ENCODE measurements around the gene USH1C.

USH1C gene

DNA sequence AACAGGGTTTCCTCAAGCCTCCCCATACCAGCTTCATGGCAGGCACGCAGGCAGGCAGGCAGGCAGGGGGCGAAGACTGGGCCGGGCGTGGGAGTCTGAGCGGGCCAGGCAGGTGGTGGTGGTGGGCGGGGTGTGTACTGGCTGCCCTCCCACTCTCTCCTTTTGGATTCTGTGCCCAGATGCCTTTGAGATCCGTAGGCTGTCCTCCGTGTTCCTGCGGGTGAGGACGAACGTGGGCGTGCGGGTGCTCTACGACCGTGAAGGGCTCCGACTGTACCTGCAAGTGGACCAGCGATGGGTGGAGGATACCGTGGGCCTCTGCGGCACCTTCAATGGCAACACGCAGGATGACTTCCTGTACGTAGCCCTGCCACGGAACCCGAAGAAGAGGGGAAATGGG, 25.8 kb upstream of the USH1C start:
- DNase-seq (ENCODE audit: low spot score) = no peak

DNA sequence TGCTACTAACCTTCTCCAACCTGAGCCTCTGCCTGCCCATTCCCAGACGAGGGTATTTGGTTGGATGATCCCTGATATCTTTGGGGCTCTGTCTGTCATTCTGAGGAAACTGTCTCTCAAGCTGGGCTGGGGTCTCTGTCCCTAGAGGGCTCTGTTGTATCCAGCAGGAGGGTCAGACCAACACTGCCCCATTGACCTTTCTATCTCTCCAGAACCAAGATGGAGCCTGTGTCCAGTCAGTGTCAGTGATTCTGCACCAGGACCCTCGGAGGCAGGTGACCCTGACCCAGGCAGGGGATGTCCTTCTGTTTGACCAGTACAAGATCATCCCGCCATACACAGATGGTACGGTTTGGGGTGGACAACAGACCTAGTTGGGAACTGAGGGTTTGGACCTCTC, 24.7 kb upstream of the USH1C start:
- no peak for DNase-seq (ENCODE audit: low spot score)

DNA sequence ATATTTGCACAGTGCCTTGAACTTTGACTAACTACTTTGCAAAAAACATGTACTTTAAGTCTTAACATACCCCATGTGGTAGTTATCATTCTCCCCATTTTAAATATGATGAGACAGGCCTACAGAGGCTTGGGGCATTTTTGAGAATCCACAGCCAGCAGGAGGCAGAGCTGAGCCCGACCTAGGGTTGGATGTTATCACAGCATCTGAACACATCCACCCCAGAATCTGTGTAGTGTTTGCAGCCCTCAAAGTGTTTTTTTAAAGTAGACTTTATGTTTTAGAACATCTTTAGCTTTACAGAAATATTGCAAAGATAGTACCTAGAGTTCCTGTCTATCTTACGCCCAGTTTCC, 20.4 kb upstream of the USH1C start:
- no peak for DNase-seq (ENCODE audit: low spot score)

DNA sequence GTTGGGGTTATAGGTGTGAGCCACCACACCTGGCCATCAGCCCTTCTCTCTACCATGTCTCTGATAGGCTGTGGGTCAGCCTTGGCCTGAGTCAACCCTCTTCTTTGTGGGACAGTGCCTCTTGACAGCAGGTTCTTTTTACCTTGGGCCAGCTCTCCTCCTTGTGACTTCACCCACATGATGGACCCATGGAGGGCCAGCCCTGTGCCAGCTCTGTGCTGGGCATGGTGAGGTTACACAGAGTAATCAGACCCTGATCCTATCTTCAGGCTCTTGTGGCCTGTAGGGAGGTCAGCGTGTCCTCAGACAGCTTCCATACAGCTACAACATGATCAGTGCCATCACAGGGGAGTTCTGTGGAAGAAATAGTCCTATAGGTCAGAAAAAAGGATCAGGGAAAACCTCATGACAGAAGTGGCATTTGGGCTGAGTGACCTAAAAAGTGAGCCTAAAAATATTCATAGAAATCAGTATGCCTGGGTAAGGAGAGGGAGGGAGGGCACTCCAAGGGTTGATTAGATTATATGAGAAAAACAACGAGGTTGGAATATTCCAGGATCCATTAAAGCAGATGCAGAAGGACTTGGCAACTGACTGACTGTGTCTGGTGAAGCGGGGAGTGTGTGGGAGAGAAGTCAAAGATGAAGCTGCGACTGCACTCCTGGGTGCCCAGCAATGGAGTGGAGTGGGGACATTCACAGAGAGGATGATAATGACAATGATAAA, 19.9 kb upstream of the USH1C start:
- DNase-seq (ENCODE audit: low spot score) = no peak

DNA sequence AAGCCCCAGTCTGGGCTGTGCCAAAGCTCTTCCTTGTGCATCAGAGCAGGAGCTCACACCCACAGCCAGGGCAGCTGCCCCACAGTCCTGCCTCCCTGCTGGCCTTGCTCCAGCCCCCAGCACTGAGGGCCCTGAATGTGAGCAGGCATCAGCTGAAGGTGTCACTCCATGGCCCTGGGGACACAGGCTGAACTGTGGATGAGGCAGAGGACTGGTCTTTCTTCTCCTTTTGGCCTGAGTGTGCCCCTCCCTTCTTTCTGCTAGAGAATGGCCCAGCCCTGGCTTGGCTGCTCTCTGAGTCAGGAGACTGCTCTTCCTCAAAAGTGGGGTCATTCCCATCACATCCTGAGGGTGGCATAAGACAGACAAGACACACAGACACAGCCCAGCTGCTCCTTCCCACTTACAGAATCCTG, 19.0 kb upstream of the USH1C start:
- no peak for DNase-seq (ENCODE audit: low spot score)

DNA sequence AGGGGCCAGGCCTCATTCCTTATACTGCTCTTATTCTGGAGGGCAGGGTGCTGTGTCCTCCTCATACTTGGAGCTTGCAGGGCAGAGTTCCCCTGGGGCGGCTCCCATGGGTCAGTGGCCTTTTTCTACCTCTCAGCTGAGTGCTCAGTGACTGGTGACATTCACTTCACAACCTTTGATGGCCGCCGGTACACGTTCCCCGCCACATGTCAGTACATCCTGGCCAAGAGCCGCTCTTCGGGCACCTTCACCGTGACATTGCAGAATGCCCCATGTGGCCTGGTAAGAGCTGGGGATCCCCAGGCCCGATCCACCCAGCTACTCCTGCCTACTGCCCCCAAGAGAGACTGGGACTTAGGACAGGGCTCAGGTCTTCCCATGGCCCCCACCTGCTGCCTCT, 17.3 kb upstream of the USH1C start:
- no peak for DNase-seq (ENCODE audit: low spot score)

DNA sequence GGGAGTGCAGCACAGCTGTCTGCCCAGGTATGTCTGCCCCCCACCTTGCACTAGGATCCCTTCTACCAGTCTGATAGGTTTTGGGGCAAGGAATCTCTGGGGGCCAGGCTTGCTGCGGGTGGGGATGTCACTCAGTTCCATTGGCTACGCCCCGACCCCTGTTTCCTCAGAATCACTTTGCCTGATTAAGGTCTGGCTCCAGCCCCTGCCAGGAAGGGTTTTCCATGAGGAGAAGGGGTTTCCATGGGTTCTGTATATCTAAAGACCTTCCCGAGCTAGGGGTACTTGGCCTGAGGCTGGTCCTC, 16.8 kb upstream of the USH1C start:
- no peak for DNase-seq (ENCODE audit: low spot score)

DNA sequence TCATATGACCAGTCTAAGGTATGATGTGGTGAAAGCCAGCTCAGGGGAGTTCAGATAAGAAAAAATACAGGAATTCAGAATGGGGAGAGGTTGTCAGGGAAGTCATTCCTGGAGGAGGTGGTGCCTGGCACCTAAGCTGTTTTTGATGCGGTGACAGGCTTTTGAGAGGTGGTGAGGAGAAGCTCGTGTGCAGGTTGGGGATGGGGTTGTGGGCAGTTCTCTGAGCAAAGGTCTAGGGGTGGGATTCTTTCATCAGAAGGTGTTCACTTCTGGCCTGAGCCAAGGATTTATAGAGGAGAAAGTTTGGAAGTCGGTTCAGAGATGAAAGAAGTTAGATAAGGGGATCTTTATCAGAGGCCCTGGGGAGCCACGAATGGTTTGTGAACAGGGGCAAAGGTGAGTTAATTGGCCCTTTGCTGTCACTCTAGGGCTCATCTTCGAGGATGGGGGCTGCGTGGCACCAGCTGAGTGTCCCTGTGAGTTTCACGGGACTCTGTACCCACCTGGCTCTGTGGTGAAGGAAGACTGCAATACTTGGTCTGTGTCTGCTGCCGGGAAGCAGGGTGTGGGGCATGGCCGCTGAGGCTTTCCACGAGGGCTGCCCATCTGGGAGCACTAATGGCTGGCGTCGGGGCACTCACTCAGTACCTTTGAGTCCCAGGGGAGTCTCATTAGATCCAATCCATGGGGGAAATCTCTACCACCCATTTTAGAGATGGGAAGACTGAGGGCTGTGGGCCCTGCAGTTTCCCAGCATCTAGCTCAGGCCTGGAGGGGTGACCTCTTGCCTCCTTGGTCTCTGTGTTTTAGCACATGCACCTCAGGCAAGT, 16.3 kb upstream of the USH1C start:
- no peak for DNase-seq (ENCODE audit: low spot score)

DNA sequence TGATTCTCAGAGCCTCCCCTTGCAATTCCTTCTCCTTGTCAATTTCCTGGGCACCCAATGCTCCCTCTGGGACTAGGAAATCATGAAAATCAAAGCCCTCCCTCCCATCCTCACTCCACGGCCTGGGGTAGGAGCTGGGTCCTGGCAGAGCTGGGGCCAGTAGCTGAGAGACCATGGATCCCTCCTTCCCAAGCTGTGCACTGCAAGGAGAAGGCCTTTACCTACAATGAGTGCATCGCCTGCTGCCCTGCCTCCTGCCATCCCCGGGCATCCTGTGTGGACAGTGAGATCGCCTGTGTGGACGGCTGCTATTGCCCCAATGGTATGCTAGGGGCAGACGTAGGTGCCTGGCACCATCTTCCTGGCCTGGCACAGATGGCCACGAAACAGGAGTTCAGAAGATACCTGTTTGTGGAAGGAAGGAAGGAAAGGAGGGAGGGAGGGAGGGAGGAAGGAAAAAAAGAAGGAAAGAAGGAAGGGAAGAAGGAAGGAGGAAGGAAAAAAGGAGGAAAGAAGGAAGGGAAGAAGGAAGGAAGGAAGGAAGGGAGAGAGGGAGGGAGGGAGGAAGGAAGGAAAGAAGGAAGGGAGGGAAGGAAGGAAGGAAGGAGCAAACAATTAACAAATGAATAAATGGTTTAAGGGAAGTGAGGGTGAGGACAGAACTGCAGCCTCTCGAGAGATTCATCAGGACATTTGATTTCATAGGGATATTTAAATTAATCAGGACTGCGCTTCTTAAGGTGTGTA, 15.3 kb upstream of the USH1C start:
- DNase-seq (ENCODE audit: low spot score) = no peak

DNA sequence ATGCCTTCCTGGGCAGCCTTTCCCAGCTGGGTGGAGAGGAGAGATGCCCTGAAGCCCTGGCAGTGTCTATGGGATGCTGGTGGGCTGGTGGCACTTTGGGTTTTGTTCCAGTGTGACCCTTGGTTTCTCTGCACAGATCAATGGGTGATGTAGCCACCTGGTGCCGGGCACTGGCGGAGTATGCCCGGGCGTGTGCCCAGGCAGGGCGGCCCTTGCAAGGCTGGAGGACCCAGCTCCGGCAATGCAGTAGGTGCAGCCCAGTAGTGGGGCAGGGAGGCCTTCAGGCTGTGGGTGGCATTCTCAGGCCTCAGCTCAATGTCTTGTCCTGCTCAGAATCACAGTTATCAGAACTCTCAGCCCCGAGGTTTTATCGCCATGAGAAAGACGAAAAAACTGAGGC, 14.7 kb upstream of the USH1C start:
- no peak for DNase-seq (ENCODE audit: low spot score)

DNA sequence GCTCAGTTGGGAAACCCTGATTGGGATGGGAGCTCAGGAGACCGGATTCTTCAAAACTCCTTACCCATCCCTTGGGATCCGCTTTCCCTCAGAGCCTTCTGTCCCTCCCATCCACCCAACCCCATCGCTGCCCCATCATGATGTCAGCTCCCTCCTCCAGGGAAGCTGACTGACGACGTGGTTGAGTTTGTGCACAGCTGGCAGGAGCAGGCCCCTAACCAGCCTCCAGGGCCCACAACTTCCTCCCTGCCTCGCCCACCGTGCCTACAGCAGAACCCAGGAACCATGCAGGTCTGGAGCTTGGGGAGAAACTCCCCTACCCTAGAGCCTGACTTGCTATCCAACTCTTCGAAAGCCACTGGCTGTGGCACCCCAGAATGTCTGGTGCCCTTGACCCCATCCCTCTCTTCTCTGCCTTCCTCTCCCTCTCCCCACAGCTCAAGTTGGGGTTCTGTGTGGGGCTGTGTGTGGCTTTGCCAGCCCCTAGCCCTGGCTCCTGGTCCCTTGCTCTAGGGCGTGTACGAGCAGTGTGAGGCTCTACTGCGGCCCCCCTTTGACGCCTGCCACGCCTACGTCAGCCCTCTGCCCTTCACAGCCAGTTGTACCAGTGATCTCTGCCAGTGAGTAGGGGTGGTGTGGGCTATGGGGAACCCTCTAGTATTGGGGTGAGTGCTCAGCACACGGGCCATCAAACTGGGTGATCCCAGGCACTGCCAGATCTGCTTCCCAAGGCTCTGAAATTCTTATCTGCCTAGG, 14.0 kb upstream of the USH1C start:
- DNase-seq (ENCODE audit: low spot score) = no peak

DNA sequence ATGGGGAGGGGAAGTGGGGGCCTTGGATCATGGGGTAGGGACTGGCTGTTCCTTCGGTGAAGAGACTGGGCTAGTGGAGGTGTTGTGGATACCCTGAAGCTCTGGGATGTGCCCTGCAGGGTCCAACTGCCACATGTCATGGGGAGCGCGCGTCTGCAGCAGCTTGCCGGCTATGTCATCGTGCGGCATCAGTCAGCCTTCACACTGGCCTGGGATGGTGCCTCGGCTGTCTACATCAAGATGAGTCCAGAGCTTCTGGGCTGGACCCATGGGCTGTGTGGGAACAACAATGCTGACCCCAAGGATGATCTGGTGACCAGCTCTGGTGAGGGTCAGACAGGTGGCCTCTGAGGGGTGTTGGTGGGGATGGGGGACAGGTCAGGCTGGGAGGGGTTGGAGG, 12.8 kb upstream of the USH1C start:
- no peak for DNase-seq (ENCODE audit: low spot score)

DNA sequence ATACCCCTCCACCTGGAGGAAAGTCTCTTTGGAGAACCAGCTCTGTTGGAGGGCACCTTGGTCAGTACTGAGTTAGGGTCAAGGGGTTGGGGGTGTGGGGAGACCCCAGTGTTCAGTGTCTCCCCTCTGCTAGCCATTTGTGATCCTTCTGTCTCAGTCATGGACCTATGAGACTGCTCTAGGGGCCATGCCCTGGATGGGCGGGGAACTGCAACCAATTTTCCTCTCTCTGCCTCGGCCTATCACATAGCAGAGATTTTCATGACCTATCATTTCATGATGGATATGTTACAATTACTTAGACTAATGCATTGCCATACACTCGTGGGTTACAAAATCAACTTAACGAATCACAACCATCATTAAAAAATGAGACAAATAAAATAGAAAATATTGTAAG, 10.3 kb upstream of the USH1C start:
- no peak for DNase-seq (ENCODE audit: low spot score)

DNA sequence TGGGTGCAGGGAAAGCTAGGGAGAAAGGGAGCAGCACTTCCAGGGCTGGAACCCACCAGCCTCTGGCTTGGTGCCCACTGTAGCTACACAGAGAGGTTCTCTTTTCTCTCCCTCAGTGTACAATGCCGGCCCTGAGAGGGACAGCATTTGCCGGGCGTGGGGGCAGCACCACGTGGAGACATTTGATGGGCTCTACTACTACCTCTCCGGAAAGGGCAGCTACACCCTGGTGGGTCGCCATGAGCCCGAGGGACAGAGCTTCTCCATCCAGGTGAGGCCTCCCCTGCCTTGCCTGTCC, 9.0 kb upstream of the USH1C start:
- no peak for DNase-seq (ENCODE audit: low spot score)

DNA sequence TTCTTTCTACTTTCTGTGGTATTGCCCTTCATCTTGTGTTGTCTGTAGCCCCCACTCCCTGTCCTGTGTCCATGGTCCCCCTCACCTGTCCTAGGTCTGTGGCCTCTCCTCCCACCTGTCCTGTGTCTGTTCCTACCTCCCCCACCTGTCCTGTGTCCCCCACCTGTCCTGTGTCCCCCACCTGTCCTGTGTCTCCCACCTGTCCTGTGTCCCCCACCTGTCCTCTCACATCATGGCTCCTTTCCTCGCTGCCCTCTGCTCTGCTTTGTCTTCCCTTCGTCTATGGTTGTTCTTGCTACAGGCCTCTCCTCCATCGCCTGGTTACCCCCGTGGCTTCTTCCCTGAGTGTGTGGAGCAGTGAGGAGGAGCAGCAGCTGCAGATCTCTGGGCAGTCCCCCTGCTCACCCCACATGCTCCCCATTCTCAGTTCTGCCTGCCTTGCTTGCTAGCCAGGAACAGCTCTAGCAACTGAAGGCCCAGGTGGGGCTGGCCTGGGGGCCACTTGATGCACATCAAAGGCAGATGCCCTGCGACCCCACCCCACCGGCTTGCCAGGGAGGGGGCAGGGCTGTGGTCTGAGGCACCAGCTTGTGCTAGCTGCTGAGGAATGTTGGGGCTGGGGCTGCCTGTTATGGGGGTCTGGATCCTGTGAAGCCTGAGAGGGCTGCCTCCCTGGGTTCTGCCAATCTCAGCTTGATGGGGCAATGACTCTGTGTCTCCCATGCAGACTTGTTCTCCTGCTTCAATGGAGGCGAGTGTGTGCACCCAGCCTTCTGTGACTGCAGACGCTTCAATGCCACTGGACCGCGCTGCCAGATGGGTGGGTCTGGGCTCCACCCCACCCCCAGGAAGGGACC, 8.4 kb upstream of the USH1C start:
- no peak for DNase-seq (ENCODE audit: low spot score)

DNA sequence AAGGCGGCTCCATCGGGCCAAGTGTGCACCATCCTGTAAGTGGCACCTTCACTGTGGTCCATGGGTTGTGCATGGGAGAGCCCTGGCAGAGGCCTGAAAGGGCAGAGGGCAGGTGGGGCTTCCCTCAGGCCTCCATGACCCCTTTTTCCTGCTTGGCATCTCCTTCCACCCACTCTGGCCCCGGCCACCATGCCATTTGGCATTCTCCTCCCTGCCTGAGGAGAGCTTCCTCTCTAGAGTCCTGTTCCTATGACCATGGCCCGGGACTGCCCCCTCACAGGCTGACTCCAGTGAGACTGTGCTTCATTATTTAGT, 7.8 kb upstream of the USH1C start:
- DNase-seq (ENCODE audit: low spot score) = no peak

DNA sequence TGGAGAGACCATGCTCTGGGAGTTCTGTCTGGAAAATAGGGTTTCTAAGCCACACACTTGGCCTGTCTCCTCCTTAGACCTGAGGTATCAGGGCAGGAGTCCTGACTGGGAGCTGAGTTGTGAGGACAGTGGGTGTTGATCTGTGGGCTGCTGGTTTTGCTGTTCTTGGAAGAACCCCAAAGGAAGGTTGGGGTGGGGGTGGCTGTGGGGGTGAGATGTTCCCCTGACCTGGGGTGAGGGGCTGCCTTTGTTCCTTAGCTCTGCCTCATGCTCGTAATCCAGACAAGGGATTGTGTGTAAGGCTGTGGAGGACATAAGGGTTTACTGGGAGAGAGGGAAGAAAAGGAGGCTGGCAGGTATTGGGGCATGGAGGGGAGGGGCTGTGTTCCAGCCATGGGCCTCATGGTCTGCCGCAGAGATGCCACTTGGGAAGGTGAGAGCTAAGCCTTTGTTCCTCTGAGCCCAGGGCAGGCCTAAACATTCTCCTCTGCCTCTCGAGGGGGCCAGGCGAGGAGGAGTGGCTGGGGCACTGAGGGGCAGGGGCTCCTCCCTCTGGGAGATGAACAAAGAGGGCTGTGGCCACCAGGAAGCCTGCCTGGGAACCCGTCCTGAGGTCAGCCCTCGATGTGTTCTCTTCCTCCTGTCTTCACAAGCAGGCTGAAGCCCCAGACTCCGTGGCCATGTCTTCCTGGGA, 7.3 kb upstream of the USH1C start:
- DNase-seq (ENCODE audit: low spot score) = no peak

DNA sequence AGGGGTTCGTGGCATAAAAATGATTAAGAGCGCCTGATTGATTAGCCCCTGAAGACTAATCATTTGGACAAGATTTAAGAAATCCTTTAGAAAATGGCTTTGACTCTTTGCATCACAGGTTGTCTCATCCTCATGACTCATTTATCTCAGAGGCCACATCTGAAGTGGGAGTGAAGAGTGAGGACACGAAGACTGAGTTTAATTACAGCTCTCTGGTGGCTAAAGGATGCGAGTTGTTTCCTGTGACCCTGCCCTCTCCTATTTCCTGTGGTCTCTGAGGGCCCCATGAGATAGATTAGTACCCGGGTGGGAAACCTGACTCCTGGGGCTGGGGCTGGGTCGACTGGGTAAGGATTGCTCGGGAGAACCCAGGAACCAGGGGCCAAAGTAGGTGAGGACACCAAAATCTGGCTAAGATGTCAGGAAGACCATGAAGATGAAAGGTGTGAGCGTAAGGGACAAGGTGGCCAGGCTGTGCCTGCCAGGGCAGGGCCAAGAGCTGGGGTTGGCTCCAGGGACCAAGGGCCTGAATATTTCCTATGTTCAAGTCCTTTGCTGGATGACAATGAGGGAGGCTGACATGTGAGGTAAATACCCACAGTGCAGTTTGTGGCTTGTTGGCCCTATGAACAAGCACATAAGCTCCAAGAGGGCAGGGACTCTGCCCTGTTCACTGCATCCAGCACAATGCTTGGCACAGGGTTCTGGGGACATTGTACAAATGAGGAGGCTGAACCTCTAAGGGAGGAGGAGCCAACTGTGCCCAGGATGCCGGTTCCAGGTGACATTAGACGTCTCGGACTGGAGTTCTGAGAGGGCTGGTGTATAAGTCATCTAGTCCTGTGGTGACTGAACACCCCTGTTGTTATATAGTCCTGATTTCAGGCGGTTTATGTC, 6.5 kb upstream of the USH1C start:
- DNase-seq (ENCODE audit: low spot score) = no peak

DNA sequence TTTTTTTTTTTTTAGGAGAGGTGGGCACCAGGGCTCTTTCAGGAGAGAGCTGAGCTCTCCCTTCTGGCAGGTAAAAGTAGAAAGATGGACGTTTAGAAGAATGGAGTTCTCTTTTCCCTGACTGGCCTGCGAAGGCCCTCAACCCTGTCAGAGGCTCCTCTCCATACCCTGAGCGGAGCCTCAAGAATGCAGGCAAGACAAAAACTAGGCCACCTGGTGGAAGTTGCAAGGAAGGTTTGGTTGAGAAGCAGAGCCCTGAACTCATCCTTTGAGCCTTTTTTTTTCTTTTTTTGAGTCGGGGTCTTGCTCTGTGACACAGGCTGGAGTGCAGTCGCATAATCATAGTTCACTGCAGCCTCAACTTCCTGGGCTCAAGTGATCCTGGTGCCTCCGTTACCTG, 4.2 kb upstream of the USH1C start:
- no peak for DNase-seq (ENCODE audit: low spot score)

DNA sequence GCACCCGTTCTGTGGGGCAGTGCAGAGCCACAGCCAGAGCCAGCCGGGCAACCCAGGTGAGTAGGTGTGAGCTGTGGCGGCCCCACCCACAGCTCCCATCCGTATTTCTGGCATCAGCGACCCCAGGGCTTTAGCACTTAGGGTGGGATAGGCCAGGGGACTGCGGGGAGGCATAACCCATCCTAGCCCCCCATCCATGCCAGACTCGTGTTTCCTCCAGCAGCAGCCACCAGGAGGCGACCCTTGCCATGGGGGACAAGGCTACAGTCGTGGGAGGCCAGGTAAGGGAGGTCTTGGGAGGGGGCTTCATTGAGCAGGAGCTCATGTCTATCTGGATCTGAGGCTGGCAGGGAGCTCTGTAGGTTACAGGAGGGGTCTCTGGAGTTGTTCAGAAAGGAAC, 3.7 kb upstream of the USH1C start:
- DNase-seq (ENCODE audit: low spot score) = no peak

All from hematopoietic multipotent progenitor cell treated with erythropoietin and hydrocortisone succinate and interleukin-3 and kit ligand, for 17 days (in vitro differentiated cells).